DOHH2 (cell line): ENCODE results near the gene SORT1.

ENCODE experiments used
- H3F3A ChIP-seq: fragments of 200-600 bp; sonication (generic), shearing (Covaris generic); 2 replicates; pipeline ENCODE4 v1.6.0; 2016; ENCODE audit warnings: antibody characterized with exemption, mild to moderate bottlenecking; ENCODE audit not compliant: control insufficient read depth, insufficient read depth
- H3K27ac ChIP-seq: fragments of 200-600 bp; sonication (generic); 2 replicates; pipeline ENCODE4 v1.5.1; 2014; ENCODE audit warnings: low read depth, mild to moderate bottlenecking, low read length, moderate library complexity
- H3K27me3 ChIP-seq: fragments of 200-600 bp; sonication (generic); 2 replicates; pipeline ENCODE4 v1.6.1; 2014; ENCODE audit warnings: mild to moderate bottlenecking, low read length, mixed read lengths; ENCODE audit not compliant: control insufficient read depth
- H3K36me3 ChIP-seq: fragments of 200-600 bp; sonication (generic); 2 replicates; pipeline ENCODE4 v1.6.1; 2014; ENCODE audit warnings: mild to moderate bottlenecking, low read length, moderate library complexity, mixed read lengths; ENCODE audit not compliant: control insufficient read depth
- H3K4me1 ChIP-seq: fragments of 200-600 bp; sonication (generic); 2 replicates; pipeline ENCODE4 v1.6.1; 2014; ENCODE audit warnings: mild to moderate bottlenecking, low read length, mixed read lengths; ENCODE audit not compliant: control insufficient read depth
- H3K4me2 ChIP-seq: fragments of 200-600 bp; sonication (generic); 2 replicates; pipeline ENCODE4 v1.6.0; 2014; ENCODE audit warnings: mild to moderate bottlenecking, low read length, moderate library complexity
- H3K4me3 ChIP-seq: fragments of 200-600 bp; sonication (generic); 2 replicates; pipeline ENCODE4 v1.5.1; 2014; ENCODE audit warnings: mild to moderate bottlenecking, low read length, mixed read lengths
- H3K79me2 ChIP-seq: fragments of 200-600 bp; sonication (generic); 2 replicates; pipeline ENCODE4 v1.6.1; 2014; ENCODE audit warnings: mild to moderate bottlenecking, low read length, mixed read lengths; ENCODE audit not compliant: control insufficient read depth
- H3K9me2 ChIP-seq: fragments of 200-600 bp; sonication (generic); replicated peaks from 2 replicates; pipeline ENCODE4 v1.6.1; 2014; ENCODE audit warnings: mild to moderate bottlenecking, low read length, mixed read lengths; ENCODE audit not compliant: control insufficient read depth
- H3K9me3 ChIP-seq: fragments of 200-600 bp; sonication (generic); 2 replicates; pipeline ENCODE4 v1.6.1; 2014; ENCODE audit warnings: antibody characterized with exemption, low read length, mixed read lengths; ENCODE audit not compliant: control insufficient read depth, insufficient read depth
- H4K20me1 ChIP-seq: fragments of 200-600 bp; sonication (generic); 2 replicates; pipeline ENCODE4 v1.6.0; 2014; ENCODE audit warnings: low read depth, mild to moderate bottlenecking, antibody characterized with exemption, low read length, moderate library complexity; ENCODE audit not compliant: control insufficient read depth, insufficient read depth
- CTCF ChIP-seq: fragments of 200-600 bp; sonication (generic); IDR thresholded peaks from one replicate; pipeline ENCODE4 v1.5.1; 2014; ENCODE audit warnings: antibody characterized with exemption, mild to moderate bottlenecking, low read depth, low read length; ENCODE audit not compliant: poor library complexity, severe bottlenecking
- EZH2phosphoT487 ChIP-seq: fragments of 200-600 bp; sonication (generic); IDR thresholded peaks from 2 replicates; pipeline ENCODE4 v1.6.1; 2017; ENCODE audit warnings: borderline replicate concordance, mild to moderate bottlenecking, antibody characterized with exemption, low read length, moderate library complexity, mixed read lengths

Gene SORT1

GRCh38 chr1:109275706-109276345 is 121.9 kb downstream of the SORT1 start:
- Histone ChIP-seq H3K79me2 (no peaks in the 10 kb centered on the region), H3K9me2 (no peaks in the 10 kb centered on the region), H3K4me3 (no peak overlapping the region), H3F3A (no peaks in the 10 kb centered on the region), H3K36me3 (peaks cover 19% of the 10 kb centered on the region), H3K27me3 (no peaks in the 10 kb centered on the region), H3K4me1 (peaks cover 10% of the 10 kb centered on the region), H3K27ac (no peak overlapping the region), H4K20me1 (no peaks in the 10 kb centered on the region), H3K4me2 (no peak overlapping the region), H3K9me3 (no peaks in the 10 kb centered on the region)
- TF ChIP-seq CTCF, result no peak
- TF ChIP-seq EZH2phosphoT487, result no peak

GRCh38 chr1:109274533-109275476 is 122.9 kb downstream of the SORT1 start:
- H3K79me2 ChIP-seq, result no peaks in the 10 kb centered on the region
- H3K9me2 ChIP-seq, result no peaks in the 10 kb centered on the region
- TF ChIP-seq CTCF, result no peak
- TF ChIP-seq EZH2phosphoT487, result no peak
- no peak overlapping the region for H3K4me2 ChIP-seq
- H3F3A ChIP-seq, result no peaks in the 10 kb centered on the region
- H3K27me3 ChIP-seq, result no peaks in the 10 kb centered on the region
- H4K20me1 ChIP-seq, result no peaks in the 10 kb centered on the region
- H3K4me1 ChIP-seq, result peaks cover 10% of the 10 kb centered on the region
- H3K36me3 ChIP-seq, result peaks cover 9% of the 10 kb centered on the region; the same call in 1 of the 2 replicates
- H3K4me3 ChIP-seq, result no peak overlapping the region
- no peak overlapping the region for H3K27ac ChIP-seq
- no peaks in the 10 kb centered on the region for H3K9me3 ChIP-seq

GRCh38 chr1:109273570-109274288 is 124.0 kb downstream of the SORT1 start:
- Histone ChIP-seq H3K36me3 (peaks cover 5% of the 10 kb centered on the region; the same call in 1 of the 2 replicates), H4K20me1 (no peaks in the 10 kb centered on the region), H3K27me3 (no peaks in the 10 kb centered on the region), H3K4me3 (no peak overlapping the region), H3K9me2 (no peaks in the 10 kb centered on the region), H3K27ac (no peak overlapping the region), H3K4me1 (peaks cover 10% of the 10 kb centered on the region), H3F3A (no peaks in the 10 kb centered on the region), H3K4me2 (no peak overlapping the region), H3K79me2 (no peaks in the 10 kb centered on the region), H3K9me3 (no peaks in the 10 kb centered on the region)
- TF ChIP-seq CTCF (no peak), EZH2phosphoT487 (no peak)
